DMS114 treated with DMSO at 0.1 percent for 48 hours (cell line): ENCODE measurements around the gene HSD3B1.
"Not testable (repeated sequence)": the region's sequence is repeated elsewhere in the genome, so short reads cannot be mapped to it uniquely, and the experiment has no call there.

ENCODE experiments used
- DNase-seq: peaks from one replicate; lab custom pipeline; 2025; ENCODE audit not compliant: unreplicated experiment; lab: John Stamatoyannopoulos, UW

HSD3B1 gene

DNA sequence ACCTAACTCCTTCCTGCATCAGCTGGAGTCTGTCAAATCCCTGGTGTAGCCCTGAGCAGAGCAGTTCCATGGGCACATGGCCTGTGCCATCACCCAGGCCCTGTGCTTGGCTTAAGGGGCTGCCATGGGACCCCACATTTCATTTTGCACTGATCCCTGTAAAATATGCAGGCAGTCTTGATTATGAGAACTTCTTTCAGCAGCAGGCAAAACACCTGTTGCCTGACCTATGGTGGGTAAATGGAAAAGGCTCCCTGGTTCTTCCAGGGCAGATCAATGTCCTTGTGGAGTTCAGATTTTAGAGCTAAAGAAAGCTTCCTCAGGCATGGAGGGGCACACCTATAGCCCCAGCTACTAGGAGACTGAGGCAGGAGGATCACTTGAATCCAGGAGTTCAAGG, 44.2 kb downstream of the HSD3B1 start:
- no peak for DNase-seq

DNA sequence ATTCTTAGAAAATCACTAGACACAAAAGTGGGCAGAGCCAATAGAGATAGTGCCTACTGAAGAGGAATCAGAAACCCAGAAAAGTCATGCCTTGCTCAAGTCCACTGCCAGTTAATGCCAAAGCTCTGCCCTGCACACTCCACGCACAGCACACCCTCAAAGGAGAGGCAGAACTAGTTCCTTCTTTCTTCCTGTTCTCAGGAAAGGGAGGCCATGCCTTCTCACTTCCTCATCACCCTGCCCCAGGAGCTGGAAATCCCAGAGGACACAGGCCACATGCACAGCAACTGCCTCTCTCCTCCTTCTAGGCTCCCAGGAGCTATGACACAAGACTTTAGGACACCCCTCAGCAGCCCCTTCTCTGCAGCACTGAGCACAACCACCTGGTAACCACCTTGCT, 45.6 kb downstream of the HSD3B1 start:
- not testable (repeated sequence) for DNase-seq

DNA sequence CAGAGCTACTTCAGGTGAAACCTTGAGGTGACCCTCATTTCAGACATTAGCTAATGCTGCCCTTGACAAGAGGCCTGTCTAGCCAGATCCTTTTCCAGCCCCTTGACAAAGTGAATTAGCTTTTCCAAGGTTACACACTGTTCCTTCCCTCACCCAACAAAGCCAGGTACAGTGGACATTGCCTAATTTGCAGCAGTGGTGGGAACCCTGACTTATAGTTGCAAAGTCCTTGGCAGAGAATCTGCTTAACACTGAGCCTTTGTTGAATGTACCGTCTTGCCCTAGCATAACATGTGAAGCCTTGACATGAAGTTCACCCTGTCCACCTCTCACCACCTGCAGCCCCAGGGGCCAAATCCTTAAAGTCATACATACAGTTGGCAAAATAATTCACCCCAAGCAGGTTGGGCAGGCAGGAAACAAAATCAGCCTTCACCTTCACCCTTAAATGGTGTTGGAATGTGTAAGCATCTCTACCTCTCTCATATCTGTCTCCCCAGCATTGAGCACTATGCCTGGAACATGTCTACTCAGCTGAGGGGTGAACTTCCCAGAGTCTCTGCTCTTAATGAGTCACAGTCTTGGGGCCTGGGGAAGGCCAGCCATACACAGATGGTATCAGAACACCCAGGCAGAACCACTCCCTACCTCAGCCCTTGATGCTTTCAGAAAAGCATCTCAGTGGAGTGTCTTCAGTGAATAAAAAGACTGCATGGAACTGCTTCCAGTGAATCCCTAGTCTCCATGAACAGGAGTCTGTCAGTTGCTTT, 46.5 kb downstream of the HSD3B1 start:
- DNase-seq = not testable (repeated sequence)

DNA sequence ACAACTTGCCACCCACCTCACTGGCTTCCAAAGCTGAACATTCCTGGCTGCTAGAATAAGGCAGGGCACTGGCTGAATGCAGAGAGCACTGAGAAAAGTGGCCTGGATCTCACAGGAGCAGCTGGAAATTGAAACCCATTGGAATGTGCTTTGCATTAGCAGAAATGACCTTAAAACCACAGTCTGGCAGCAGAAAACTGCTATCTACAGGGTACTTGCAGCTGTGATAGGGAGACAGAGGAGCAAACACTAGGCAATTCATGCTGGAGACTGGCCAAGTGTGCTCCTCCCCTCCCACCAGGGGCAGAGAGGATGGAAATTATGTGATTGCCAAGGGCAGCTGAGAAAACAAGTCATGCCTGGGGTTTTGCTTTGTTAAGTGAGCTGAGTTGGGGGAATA, 47.2 kb downstream of the HSD3B1 start:
- DNase-seq = no peak

DNA sequence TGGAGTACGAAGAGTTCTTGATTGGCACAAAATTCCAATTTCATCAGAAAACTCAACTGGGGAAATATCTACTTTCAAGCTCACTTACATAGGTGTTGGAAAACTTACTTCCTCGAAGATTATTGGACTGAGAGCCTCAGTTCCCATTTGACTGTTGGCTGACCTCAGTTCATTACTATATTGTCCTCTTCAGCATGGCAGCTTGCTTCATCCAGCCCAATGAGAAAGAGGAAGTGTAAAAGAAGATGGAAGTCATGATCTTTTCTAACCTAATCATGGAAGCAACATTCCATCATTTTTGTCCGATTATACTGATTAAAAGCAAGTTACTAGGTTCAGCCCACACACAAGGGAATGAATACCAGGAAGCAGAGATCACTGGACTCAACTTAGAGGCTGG, 49.4 kb downstream of the HSD3B1 start:
- DNase-seq = no peak

DNA sequence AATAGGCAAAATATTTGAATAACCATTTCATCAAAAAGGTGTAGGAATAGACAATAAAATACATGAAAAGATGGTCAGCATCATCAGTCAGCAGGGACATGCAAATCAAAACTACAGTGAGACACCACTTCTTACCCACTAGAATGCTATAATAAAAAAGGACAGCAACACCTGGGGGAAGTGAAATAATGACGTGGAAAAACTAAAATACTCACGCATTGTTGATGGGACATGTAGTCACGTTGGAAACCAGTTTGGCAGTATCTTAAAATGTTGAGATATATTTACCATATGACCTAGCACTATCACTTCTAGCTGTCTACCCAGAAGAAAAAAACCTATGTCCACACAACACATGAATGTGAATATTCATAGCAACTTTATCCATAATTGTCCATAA, 53.4 kb downstream of the HSD3B1 start:
- DNase-seq = not testable (repeated sequence)

DNA sequence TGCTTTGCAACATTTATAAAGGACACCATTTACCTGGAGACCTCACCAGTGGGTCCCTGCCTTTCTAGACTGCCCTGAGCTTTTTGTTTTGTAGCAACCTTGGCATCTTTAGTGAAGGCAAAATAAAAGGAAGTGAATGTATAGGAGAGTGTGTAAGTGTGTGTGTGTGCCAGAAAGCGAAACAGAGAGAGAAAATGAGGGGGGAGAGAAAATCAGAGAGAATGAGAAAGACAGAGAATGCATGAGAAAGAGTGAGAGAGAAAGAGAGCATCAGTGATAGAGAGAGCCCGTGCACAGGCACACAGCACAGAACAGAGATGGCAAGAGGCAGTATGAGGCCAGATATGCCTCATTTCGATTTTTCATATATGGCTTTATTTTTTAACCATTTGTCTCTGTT, 57.5 kb downstream of the HSD3B1 start:
- no peak for DNase-seq
